ENCODE measurements around the gene DYRK1A.

DNA sequence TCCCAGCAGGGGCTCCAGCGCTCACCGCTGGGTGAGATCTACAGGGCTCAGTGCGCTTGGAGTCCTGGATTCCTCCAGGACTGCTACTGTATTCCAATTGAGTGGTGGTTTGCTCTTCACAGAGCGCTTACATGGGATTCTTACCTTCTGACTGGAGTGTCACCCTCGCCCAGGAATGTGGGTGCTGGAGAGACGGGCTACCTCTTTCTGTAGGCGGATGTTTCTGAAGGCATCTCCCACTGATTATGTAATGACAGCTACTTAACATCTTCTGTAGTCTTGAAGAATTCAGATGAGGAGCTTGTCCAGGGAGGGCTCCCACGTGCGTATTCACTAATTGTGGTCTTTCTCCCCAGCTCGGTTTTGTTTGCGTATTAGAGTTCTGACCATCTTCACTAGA, 154.2 kb downstream of the DYRK1A start:
- no peak for TF ChIP-seq ZC3H10 (CRISPR knock-in tag; IDR thresholded peaks at IDR 0.05)
- no peak for TF ChIP-seq PATZ1 (CRISPR knock-in tag; IDR thresholded peaks at IDR 0.05; ENCODE audit: borderline replicate concordance)
- TF ChIP-seq ZNF565 (CRISPR knock-in tag; conservative IDR thresholded peaks at IDR 0.05; ENCODE audit: low read depth): no peak
- TF ChIP-seq RARB (CRISPR knock-in tag; IDR thresholded peaks at IDR 0.05): no peak
- TF ChIP-seq ISL1 (CRISPR knock-in tag; IDR thresholded peaks at IDR 0.05): no peak
- no peak for TF ChIP-seq TOX (CRISPR knock-in tag; IDR thresholded peaks at IDR 0.05; ENCODE audit: borderline replicate concordance)
- no peak for TF ChIP-seq ARNTL (CRISPR knock-in tag; IDR thresholded peaks at IDR 0.05; ENCODE audit: borderline replicate concordance, low read depth)
- TF ChIP-seq, protein P1, sequence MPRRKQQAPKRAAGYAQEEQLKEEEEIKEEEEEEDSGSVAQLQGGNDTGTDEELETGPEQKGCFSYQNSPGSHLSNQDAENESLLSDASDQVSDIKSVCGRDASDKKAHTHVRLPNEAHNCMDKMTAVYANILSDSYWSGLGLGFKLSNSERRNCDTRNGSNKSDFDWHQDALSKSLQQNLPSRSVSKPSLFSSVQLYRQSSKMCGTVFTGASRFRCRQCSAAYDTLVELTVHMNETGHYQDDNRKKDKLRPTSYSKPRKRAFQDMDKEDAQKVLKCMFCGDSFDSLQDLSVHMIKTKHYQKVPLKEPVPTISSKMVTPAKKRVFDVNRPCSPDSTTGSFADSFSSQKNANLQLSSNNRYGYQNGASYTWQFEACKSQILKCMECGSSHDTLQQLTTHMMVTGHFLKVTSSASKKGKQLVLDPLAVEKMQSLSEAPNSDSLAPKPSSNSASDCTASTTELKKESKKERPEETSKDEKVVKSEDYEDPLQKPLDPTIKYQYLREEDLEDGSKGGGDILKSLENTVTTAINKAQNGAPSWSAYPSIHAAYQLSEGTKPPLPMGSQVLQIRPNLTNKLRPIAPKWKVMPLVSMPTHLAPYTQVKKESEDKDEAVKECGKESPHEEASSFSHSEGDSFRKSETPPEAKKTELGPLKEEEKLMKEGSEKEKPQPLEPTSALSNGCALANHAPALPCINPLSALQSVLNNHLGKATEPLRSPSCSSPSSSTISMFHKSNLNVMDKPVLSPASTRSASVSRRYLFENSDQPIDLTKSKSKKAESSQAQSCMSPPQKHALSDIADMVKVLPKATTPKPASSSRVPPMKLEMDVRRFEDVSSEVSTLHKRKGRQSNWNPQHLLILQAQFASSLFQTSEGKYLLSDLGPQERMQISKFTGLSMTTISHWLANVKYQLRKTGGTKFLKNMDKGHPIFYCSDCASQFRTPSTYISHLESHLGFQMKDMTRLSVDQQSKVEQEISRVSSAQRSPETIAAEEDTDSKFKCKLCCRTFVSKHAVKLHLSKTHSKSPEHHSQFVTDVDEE (CRISPR knock-in tag; IDR thresholded peaks at IDR 0.05): no peak
- TF ChIP-seq ZFP30 (CRISPR knock-in tag; IDR thresholded peaks at IDR 0.05): no peak
- TF ChIP-seq ESRRG (CRISPR knock-in tag; IDR thresholded peaks at IDR 0.05): no peak
- TF ChIP-seq ZFP3 (CRISPR knock-in tag; IDR thresholded peaks at IDR 0.05): no peak
- no peak for TF ChIP-seq CSDC2 (CRISPR knock-in tag; IDR thresholded peaks at IDR 0.05)
- TF ChIP-seq PPARA (CRISPR knock-in tag; IDR thresholded peaks at IDR 0.05; ENCODE audit: borderline replicate concordance): no peak
- no peak for TF ChIP-seq BACH2 (CRISPR knock-in tag; IDR thresholded peaks at IDR 0.05; ENCODE audit: borderline replicate concordance)
